GM11168 (cell line): ENCODE data around the gene UGT1A10.
"Not testable (repeated sequence)": the region's sequence is repeated elsewhere in the genome, so short reads cannot be mapped to it uniquely, and the experiment has no call there.

ENCODE experiments used
- in situ Hi-C: fragments of 300-500 bp; cut with MboI; formaldehyde crosslinking; loops from one replicate; pipeline ENCODE4 v1.12.0; 2022; ENCODE audit warnings: low sequenced_read_pairs; ENCODE audit not compliant: unreplicated experiment

The UGT1A10 gene

GRCh38 chr2:233654501-233654900 lies 18.3 kb downstream of the UGT1A10 start:
- in situ Hi-C loops = no loop called here

GRCh38 chr2:233655043-233655442 lies 18.8 kb downstream of the UGT1A10 start:
- in situ Hi-C loops = no loop called here

- in situ Hi-C loops = not testable (repeated sequence)
These were observed 19.7 kb downstream of the UGT1A10 start for GRCh38 chr2:233655943-233656342.

- in situ Hi-C loops = no loop called here
These were observed 20.2 kb downstream of the UGT1A10 start for GRCh38 chr2:233656443-233656842.

- in situ Hi-C loops = no loop called here
These were observed 22.4 kb downstream of the UGT1A10 start for GRCh38 chr2:233658610-233659009.

GRCh38 chr2:233663911-233664310 lies 27.7 kb downstream of the UGT1A10 start:
- in situ Hi-C loops = no loop called here

GRCh38 chr2:233668605-233669260 lies 32.5 kb downstream of the UGT1A10 start:
- in situ Hi-C loops = no loop called here

GRCh38 chr2:233671290-233672161 lies 35.3 kb downstream of the UGT1A10 start, which contains the start of gene UGT1A9:
Gene UGT1A9 (plus strand): TSS chr2:233671898. CDS start chr2:233671935, 37 bp downstream.
- in situ Hi-C loops = no loop called here

- in situ Hi-C loops = no loop called here
These were observed 36.6 kb downstream of the UGT1A10 start for GRCh38 chr2:233672886-233673285.

GRCh38 chr2:233673896-233674295 lies 37.6 kb downstream of the UGT1A10 start:
- in situ Hi-C loops = no loop called here

- in situ Hi-C loops = no loop called here
These were observed 38.1 kb downstream of the UGT1A10 start for GRCh38 chr2:233674314-233674713.

- in situ Hi-C loops = no loop called here
These were observed 38.7 kb downstream of the UGT1A10 start for GRCh38 chr2:233674995-233675394.

GRCh38 chr2:233676046-233676445 lies 39.8 kb downstream of the UGT1A10 start:
- in situ Hi-C loops = no loop called here

- in situ Hi-C loops = no loop called here
These were observed 42.9 kb downstream of the UGT1A10 start for GRCh38 chr2:233679196-233679595.

- in situ Hi-C loops = no loop called here
These were observed 44.3 kb downstream of the UGT1A10 start for GRCh38 chr2:233680361-233681045.

GRCh38 chr2:233681521-233682099 lies 45.4 kb downstream of the UGT1A10 start, which contains the start of gene UGT1A7:
Gene UGT1A7 (plus strand): TSS chr2:233681901. CDS start chr2:233681938, 37 bp downstream.
- in situ Hi-C loops = no loop called here

- in situ Hi-C loops = no loop called here
These were observed 48.4 kb downstream of the UGT1A10 start for GRCh38 chr2:233684640-233685039.

- in situ Hi-C loops = no loop called here
These were observed 50.7 kb downstream of the UGT1A10 start for GRCh38 chr2:233686928-233687327.

GRCh38 chr2:233688341-233688740 lies 52.1 kb downstream of the UGT1A10 start:
- in situ Hi-C loops = no loop called here

- in situ Hi-C loops = no loop called here
These were observed 52.8 kb downstream of the UGT1A10 start for GRCh38 chr2:233689031-233689430.
